Bronchial epithelial cell (primary cell): ENCODE data around the gene CUEDC1. TPM values are rescaled to one million over a fixed set of nuclear protein-coding genes. Genes with fewer than 3 reads are reported as not detected.

Experiments
- DNase-seq: peaks from one replicate; pipeline ENCODE4 v3.0.0-alpha.2; 2010; ENCODE audit warnings: low read depth
- FAIRE-seq: peaks from 2 replicates; lab custom pipeline; 2011; peaks lifted over from hg19 to GRCh38; lab: Jason Lieb, UNC
- H3K27me3 ChIP-seq: 2 replicates; pipeline ENCODE4 v1.5.1; 2011; ENCODE audit warnings: low read length; ENCODE audit not compliant: control insufficient read depth, insufficient read depth
- H3K36me3 ChIP-seq: 2 replicates; pipeline ENCODE4 v1.5.1; 2011; ENCODE audit warnings: low read length; ENCODE audit not compliant: control insufficient read depth, insufficient read depth
- H3K4me3 ChIP-seq: 2 replicates; pipeline ENCODE4 v1.5.1; 2011; ENCODE audit warnings: mild to moderate bottlenecking, low read depth, low read length, control low read depth
- total RNA-seq: library from RNA; depleted of rRNA; stranded (reverse); fragments of >200 nt; gene quantifications from 2 replicates; pipeline ENCODE4 v1.2.1, GENCODE V29; 2014
- TF ChIP-seq, protein P1 (sequence below): IDR thresholded peaks from 2 replicates; pipeline ENCODE4 v1.5.1; 2011; ENCODE audit warnings: mild to moderate bottlenecking, moderate library complexity, low read length, control low read depth, inconsistent platforms; ENCODE audit not compliant: insufficient read depth, severe bottlenecking

Gene CUEDC1
- total RNA-seq, 1 donor from 2014 or later = 3.4 TPM

DNA sequence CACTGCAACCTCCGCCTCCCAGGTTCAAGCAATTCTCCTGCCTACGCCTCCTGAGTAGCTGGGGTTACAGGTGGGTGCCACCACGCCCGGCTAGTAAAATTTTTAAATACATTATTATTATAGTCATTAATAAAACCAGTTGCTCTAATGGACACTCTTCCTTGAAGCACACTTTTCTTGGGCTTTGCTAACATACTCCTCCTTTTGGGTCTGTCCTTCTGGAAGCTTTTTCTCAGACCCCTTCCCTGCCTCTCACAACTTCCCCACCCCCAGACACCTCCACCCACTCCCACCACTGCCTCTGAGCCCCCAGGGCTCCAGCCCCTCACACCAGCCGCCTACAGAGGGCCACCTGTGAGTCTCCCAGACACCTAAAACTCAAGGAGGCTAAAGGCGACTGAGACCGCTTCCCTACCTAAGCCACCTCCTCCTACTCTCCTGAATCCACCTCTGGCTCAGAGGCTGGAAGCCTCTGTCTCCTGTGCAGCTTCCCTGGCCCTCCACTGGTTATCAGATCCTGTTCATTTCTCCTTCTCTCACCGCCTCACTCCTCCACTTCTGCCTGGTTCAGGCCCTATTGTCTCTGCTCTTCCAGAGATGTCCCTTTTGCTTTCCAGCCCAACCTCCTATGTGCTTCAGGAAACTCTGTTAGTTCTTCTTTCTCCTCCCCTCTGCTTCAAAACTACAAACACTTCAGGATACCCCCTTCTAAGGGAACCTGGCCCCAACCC lies 2.1 kb upstream of the CUEDC1 start:
- Histone ChIP-seq H3K27me3 (no peaks in the 10 kb centered on the region), H3K4me3 (no peak overlapping the region), H3K36me3 (no peaks in the 10 kb centered on the region)
- TF ChIP-seq, protein P1, sequence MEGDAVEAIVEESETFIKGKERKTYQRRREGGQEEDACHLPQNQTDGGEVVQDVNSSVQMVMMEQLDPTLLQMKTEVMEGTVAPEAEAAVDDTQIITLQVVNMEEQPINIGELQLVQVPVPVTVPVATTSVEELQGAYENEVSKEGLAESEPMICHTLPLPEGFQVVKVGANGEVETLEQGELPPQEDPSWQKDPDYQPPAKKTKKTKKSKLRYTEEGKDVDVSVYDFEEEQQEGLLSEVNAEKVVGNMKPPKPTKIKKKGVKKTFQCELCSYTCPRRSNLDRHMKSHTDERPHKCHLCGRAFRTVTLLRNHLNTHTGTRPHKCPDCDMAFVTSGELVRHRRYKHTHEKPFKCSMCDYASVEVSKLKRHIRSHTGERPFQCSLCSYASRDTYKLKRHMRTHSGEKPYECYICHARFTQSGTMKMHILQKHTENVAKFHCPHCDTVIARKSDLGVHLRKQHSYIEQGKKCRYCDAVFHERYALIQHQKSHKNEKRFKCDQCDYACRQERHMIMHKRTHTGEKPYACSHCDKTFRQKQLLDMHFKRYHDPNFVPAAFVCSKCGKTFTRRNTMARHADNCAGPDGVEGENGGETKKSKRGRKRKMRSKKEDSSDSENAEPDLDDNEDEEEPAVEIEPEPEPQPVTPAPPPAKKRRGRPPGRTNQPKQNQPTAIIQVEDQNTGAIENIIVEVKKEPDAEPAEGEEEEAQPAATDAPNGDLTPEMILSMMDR = no peak
- FAIRE-seq (no peak), DNase-seq (no peak)

DNA sequence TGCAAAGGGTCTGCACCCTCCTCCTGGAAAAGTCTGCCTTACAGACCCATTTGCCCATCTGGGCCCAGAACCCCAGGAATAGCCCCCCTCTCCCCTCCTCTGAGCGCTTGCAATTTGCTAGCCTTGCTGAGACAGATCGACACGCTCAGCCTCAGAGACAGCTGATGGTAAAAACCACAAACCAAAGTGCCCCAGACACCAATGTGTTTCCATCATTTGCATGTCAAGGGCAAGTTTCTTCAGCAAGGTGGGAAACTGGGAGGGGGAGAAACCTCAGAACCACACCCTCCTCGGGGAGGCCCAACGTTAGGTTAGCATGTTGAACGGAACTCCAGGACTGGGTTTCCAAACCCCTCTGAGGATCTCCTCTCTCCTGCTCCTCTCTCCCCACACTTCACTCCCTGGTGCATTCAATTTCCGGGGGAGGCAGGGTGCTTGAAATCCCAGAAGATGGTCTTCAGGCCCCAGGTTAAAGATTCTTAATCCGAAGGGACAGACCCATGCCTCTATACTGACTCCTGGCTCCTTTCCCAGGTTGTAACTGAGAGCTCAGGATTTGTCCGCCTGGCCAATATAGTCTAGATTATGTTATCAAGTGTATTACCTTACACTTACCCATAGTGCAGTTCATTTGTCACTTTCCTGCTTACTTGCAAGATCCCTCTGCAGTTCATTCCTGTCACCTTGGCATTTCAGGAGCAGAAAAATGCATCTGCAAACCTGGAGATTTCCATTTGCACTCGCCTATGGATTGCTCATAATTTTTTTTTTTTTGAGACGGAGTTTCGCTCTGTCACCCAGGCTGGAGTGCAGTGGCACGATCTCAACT lies 1.3 kb upstream of the CUEDC1 start:
- FAIRE-seq (no peak), DNase-seq (no peak)
- TF ChIP-seq, protein P1 = no peak
- Histone ChIP-seq H3K27me3 (no peaks in the 10 kb centered on the region), H3K36me3 (no peaks in the 10 kb centered on the region), H3K4me3 (no peak overlapping the region)

GRCh38 chr17:57954397-57955182 lies 622 bp downstream of the CUEDC1 start:
- Histone ChIP-seq H3K27me3 (no peaks in the 10 kb centered on the region), H3K4me3 (peak overlapping the region; percentile 60), H3K36me3 (no peaks in the 10 kb centered on the region)
- TF ChIP-seq, protein P1 = no peak
- DNase-seq (no peak), FAIRE-seq (no peak)

GRCh38 chr17:57953705-57954396 lies 1.4 kb downstream of the CUEDC1 start:
- FAIRE-seq (no peak), DNase-seq (no peak)
- Histone ChIP-seq H3K4me3 (peak overlapping the region; percentile 60), H3K27me3 (no peaks in the 10 kb centered on the region), H3K36me3 (no peaks in the 10 kb centered on the region)
- TF ChIP-seq, protein P1 = no peak

GRCh38 chr17:57953219-57953618 lies 2.0 kb downstream of the CUEDC1 start:
- H3K4me3 ChIP-seq = no peak overlapping the region
- no peaks in the 10 kb centered on the region for H3K27me3 ChIP-seq
- H3K36me3 ChIP-seq = no peaks in the 10 kb centered on the region
- FAIRE-seq = no peak
- TF ChIP-seq, protein P1 = no peak
- no peak for DNase-seq
